HG02798 (cell line): ENCODE results near the gene C9orf152.
"Not testable (repeated sequence)": the region's sequence is repeated elsewhere in the genome, so short reads cannot be mapped to it uniquely, and the experiment has no call there.

ENCODE experiments used
- ATAC-seq: cut with Tn5 transposase; IDR thresholded peaks from one replicate; pipeline ENCODE4 v1.9.1; 2021; ENCODE audit warnings: mild to moderate bottlenecking; ENCODE audit not compliant: unreplicated experiment, poor library complexity

The C9orf152 gene

GRCh38 chr9:110214586-110215355 is 6.8 kb upstream of the C9orf152 start:
- ATAC-seq: no peak

GRCh38 chr9:110214090-110214489 is 6.1 kb upstream of the C9orf152 start:
- no peak for ATAC-seq

GRCh38 chr9:110213413-110214044 is 5.6 kb upstream of the C9orf152 start:
- no peak for ATAC-seq

DNA sequence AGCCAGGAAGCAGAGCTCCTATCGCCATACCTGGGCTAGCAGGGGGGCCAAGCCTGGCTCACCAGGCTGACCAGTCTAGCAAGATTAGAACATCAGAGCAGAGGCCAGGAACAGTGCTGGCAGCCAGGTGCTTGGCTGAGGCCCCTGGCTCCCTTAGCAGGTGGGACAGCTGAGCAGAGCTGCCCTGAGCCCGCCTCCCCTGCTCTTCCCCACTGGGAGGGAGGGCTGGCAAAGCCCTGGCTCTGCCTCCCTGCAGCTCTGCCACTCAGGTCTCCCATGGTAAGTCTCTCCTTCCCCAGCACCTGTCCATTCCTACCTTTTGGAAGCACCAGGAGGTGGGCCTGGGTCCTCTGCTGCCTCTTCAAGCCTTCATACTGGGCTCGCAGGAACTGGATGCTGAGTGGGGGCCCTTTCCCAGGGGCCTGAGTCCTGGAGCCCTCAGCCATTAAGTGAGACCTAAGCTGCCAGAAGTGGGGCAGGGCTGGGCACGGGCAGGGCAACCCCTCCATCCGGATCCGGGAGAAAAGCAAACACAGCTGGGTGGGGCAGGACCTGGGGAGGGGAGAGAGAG is 803 bp downstream of the C9orf152 start:
- no peak for ATAC-seq

DNA sequence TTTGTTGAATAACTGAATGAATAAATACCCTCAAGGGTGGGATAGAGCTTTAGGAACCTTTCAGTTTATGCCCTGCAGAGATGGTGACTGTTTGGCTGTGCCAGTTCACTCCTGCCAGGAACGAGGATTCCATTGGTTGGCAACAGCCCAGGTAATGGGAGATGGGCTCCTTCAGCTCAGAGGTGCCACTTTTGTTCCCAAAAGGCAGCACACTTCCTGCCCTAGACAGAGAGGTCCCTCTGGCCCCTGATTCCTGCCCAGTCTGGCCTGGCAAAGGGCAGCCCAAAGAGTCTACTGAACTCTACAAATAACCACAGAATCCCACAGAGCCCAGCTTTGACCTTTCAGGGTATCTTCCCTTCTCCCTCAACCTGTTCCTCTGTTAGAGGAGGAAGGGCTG is 1.6 kb downstream of the C9orf152 start:
- no peak for ATAC-seq

DNA sequence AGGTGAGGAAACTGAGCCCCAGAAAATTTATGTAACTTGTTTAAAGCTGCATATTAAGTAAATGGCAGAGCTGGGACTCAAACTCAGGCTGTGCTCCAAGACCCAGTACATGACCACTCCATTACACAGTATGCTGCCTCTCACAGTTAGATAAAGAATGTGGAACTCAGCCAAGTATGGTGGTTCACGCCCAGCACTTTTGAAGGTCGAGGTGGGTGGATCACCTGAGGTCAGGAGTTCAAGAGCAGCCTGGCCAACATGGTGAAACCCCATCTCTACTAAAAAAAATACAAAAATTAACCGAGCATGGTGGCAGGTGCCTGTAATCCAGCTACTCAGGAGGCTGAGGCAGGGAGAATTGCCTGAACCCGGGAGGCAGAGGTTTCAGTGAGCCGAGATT is 2.3 kb downstream of the C9orf152 start:
- not testable (repeated sequence) for ATAC-seq

GRCh38 chr9:110202232-110202631 is 5.7 kb downstream of the C9orf152 start:
- no peak for ATAC-seq

- ATAC-seq: no peak
Observed at GRCh38 chr9:110199643-110200042, 8.3 kb downstream of the C9orf152 start.

- ATAC-seq: no peak
Observed at GRCh38 chr9:110198357-110198756, 9.6 kb downstream of the C9orf152 start.

DNA sequence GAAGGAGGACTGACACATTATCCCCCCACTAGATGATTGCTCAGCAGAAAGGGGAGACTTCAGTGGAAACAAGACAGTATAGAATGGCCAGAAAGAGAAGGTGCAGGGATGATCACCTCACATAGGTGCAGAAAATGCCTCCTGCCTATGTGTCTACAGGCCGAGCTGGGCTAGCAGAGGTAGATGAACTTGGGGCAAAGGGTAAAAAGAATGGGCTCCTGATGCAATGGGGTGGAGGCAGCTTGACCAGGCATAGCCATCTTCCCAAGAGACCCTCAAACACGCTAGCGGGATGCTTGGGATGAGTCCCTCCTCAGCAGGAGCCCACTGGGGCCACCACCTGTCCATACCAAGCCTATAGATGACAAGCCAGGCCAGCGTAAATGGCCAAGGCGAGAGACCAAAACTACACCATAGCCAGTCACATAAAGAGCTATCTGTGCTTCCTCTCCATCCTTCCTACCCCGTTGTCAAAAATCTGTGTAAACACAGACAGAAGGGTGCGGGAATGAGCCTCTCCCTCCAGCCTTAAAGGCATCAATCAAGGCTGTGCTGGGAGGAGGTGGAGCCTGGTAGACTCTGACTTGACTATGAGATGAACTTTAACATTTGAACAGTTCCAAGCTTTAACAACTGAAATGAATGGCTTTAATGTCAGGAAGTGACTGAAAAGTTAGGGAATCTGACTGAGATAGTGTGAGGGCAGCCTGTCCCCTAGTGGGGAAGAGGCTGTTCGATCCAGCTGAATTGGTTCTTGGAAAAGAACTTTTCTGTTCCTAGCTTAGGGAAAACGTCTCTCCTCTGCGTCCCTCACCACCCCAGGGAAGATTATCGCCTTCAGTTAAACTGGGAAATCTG is 10.4 kb downstream of the C9orf152 start:
- no peak for ATAC-seq

- not testable (repeated sequence) for ATAC-seq
Observed at GRCh38 chr9:110196084-110196499, 11.9 kb downstream of the C9orf152 start.

GRCh38 chr9:110192531-110193261 is 15.3 kb downstream of the C9orf152 start:
- ATAC-seq: no peak

DNA sequence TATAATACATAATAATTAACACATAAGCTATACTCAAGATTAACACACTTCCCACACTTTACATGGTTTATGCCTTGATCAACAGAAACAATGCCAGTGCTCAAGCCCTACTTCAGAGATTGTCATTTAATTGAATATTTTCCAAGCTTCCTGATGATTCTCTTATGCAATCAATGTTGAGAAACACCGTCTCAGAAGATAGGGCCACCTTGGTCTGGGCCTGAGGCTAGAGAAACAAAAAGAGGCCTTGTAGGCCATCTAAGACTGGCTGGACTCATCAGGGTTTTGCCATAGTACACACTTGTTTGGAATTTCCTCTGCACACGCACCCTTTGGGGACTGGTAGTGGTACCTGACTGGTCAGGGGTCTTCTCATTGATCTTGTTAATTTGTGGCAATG is 16.3 kb downstream of the C9orf152 start:
- ATAC-seq: no peak

GRCh38 chr9:110189559-110190320 is 18.2 kb downstream of the C9orf152 start:
- ATAC-seq: no peak

GRCh38 chr9:110188991-110189390 is 19.0 kb downstream of the C9orf152 start:
- no peak for ATAC-seq

- no peak for ATAC-seq
Observed at GRCh38 chr9:110188101-110188500, 19.9 kb downstream of the C9orf152 start.

DNA sequence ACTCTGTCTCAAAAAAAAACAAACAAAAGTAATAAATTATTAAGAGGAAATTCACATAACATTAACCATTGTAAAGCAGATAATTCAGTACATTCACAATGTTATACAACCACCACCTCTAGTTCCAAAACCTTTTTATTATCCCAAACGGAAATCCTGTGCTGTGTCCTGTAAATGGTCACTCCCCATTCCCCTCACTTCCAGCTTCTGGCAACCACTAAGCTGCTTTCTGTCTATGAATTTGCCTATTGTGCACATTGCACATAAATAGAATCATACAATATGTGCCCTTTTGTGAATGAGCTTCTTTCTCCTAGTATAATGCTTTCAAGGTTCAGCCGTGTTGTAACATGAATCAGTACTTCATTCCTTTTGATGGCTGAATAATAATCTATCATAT is 20.8 kb downstream of the C9orf152 start:
- ATAC-seq: no peak

GRCh38 chr9:110186254-110186653 is 21.7 kb downstream of the C9orf152 start:
- ATAC-seq: no peak

DNA sequence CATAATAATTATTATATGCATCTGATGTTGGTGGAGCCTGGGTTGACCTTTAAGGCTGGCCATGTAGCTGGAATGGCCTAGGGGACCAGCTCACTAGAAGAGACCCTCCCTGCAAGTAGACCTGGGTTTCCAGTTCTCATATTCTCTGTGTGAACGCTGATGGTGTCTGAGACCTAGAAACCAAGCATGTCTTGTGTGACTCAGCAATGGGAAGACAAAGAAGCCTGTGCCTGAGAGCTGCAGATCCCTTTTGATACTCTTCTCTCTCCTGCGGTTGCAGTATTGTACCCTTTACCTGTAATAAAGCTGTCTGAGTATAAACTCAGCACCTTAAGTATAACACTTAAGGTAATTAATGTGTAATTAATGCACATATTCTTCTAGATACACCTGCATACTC is 22.2 kb downstream of the C9orf152 start:
- ATAC-seq: no peak
